GM19467 (cell line): ENCODE results near the gene FILIP1.

Experiments
- ATAC-seq: cut with Tn5 transposase; IDR thresholded peaks from one replicate; pipeline ENCODE4 v1.9.1; 2021; ENCODE audit warnings: mild to moderate bottlenecking, moderate library complexity; ENCODE audit not compliant: unreplicated experiment

Gene FILIP1, protein sequence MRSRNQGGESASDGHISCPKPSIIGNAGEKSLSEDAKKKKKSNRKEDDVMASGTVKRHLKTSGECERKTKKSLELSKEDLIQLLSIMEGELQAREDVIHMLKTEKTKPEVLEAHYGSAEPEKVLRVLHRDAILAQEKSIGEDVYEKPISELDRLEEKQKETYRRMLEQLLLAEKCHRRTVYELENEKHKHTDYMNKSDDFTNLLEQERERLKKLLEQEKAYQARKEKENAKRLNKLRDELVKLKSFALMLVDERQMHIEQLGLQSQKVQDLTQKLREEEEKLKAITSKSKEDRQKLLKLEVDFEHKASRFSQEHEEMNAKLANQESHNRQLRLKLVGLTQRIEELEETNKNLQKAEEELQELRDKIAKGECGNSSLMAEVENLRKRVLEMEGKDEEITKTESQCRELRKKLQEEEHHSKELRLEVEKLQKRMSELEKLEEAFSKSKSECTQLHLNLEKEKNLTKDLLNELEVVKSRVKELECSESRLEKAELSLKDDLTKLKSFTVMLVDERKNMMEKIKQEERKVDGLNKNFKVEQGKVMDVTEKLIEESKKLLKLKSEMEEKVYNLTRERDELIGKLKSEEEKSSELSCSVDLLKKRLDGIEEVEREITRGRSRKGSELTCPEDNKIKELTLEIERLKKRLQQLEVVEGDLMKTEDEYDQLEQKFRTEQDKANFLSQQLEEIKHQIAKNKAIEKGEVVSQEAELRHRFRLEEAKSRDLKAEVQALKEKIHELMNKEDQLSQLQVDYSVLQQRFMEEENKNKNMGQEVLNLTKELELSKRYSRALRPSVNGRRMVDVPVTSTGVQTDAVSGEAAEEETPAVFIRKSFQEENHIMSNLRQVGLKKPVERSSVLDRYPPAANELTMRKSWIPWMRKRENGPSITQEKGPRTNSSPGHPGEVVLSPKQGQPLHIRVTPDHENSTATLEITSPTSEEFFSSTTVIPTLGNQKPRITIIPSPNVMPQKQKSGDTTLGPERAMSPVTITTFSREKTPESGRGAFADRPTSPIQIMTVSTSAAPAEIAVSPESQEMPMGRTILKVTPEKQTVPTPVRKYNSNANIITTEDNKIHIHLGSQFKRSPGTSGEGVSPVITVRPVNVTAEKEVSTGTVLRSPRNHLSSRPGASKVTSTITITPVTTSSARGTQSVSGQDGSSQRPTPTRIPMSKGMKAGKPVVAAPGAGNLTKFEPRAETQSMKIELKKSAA (N-terminal part only)

DNA sequence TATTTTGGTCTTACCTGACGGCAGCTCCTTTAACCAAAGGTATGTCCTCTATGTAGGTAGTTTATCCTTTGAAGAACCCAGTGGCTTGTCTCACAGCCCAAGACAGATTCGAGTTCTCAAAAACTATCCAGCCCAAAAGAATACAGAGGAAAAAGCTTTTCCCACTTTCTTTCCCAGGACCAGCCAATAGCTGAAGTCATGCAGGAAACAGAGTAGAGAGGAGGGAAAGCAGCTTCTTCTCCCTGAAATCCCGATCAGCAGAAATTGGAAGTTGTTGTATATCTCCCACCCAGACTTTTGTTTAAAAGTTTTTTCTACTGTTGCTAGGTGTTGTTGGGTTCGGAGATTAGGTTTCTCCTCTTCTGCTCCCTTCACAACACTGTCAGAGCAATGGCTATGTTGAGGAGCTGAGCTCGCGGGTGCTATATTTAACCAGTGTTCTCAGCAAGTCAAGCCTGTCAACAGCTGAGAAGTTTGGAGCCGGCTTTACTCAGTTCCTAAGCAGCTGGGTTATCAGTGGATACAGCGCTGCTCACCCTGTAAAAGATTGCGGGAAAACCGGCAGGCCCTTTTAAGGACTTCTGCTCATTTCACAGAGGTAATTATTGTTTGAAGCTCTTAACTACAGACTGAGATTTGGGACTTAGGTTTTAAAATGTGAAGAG is at the start of gene FILIP1:
Gene FILIP1 (minus strand): TSS at position 401 of the 665 bp plus-strand sequence. CDS start 78,828 bp downstream, outside the sequence.
- no peak for ATAC-seq

DNA sequence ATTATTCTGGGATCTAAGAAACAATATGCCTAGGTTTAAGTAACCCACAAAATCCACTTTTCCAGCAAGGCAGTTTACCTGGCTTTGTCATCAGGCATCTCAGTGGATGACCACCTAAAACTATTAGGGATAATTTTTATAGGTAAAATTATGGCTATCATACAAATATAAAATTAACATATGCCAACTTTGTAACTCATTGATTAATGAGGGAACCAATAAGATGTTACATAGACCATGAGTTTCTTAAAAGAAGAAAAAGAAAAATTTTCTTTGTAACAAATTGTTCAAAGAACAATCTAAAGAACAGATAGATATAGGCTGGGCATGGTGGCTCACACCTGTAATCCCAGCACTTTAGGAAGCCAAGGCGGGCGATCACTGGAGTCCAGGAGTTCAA is 49.7 kb upstream of the FILIP1 start:
- ATAC-seq, result no peak

DNA sequence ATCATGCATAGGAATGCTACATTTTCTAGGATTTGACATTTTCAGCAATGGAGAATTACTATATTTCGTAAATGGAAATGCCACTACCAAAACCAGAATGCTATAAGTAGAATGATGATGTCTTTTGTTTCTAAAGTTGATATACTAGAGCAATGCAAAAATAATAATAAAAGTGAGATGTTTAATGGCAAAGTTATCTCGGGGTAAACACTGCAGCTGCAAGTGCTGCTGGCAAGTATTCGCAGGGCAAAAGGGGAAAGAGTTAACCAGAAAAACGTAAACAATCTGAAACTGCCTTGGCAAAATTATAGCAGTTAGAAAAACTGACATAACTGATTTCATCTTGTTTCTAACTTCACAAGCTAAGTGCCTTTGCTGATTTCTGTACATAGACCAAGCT is 45.5 kb upstream of the FILIP1 start:
- ATAC-seq, result no peak

DNA sequence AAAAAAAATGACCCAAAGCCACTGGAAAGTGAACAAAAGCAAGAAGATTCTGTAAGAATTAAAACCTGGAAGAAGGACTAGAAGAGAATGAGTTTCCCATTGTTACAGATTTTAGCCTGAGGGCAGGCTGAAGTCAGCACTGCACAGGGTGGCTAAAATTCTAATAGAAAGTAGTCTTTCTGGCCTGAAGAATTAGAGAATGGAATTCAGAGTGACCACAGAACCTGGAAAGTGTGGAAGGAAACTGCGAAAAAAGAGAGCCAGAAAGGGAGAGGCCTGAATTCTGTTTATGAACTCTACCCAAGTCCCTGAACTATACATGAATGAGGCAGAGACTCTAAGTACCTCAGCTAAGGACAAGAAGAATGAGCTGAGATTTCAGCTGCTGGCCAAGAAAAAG is 38.9 kb upstream of the FILIP1 start:
- ATAC-seq, result no peak

DNA sequence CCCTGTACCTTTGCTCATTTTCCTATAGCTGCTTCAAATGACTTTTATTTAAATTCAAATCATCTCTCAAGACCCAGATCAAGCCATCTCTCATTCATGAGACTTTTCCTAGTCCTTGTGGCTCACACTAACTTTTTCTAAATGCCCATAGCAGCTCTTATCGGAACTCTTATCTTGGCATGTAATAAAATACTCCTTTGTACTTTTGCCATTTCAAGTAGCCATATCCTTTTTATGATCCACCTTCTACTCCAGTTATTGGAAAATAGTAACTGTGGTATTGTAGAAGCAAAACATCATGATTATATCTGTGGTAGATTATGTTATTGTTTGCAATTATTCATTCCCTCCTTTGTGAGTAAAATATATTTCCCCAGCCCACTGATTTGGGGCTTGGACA is 37.6 kb upstream of the FILIP1 start:
- ATAC-seq, result no peak

DNA sequence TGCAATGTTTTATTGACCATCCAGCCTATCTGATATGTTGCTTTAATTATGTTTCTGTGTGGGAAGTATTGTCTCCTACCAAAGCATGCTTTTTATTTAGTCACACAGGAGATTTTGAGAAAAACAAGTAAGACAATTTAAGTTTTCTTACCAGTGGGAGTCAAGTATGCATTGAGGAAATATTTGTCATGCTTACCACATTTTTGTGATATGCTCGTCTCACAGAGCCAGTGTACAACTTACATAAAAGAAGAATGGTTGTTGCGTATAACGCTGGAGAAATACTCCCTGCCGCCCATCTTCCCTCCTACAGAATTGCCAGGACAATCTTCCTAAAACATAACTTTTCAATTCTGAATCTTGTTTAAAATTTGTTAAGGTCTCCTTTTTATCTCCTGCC is 37.1 kb upstream of the FILIP1 start:
- no peak for ATAC-seq

DNA sequence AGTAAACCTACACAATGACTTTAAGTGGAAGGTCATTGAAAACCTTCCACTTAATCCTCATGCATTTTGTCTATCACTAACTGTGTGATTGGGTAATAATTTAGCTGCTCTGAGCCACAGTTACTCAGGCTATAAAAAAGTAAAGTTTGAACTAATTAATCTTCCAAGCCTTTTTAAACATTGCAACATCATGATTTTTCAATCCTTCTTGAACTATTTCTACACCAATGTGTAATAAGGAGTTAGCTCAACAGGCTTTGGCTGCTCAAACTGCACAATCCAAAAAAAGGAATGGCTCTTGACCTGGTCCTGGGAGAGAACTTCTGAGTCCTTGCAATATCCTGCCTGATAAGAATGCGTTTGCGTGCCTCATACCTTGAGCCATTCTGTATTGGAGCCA is 34.8 kb upstream of the FILIP1 start:
- no peak for ATAC-seq

DNA sequence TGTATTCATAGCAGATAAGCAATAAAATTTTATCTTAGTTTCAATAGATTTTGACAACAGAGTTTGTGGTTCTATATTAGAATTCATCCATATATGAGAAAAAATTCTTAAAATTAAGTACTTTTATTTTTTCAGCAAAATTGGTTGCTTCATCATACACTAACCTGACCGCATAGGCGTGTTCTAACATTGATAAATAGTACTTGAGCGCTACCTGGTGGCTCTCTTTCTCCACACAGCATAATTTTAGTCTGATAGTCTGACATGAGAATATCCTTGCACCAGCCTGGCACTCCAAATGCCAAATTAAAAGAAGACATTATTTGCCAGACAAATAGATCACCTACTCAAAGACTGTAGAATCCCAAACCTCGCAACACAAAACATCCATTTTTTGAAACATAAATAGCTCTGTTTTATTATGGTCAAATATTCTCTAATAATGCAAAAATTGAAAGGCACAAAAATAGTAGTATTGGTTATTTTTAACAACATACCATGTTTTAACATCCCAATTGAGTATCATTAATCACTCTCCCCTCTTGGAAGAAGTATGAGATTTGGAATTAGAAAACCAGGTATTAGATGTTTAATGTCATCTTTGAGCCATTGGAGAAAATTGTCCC is 33.0 kb upstream of the FILIP1 start:
- no peak for ATAC-seq

DNA sequence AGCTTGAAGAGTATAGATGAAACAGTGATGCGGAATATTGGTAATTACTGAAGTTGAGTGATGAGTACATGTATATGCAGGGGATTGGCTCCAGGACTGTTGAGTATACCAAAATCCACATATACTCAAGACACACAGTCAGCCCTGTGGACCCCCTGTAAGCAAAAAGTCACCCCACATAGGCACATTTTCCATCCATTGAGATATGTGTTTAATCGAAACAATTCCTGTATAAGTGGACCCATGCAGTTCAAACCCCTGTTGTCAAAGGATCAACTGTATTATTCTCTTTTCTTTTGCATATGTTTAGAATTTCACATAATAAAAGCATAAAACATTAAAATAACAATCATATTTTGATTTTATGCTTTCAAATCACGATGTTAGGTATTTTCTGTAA is 32.1 kb upstream of the FILIP1 start:
- no peak for ATAC-seq

DNA sequence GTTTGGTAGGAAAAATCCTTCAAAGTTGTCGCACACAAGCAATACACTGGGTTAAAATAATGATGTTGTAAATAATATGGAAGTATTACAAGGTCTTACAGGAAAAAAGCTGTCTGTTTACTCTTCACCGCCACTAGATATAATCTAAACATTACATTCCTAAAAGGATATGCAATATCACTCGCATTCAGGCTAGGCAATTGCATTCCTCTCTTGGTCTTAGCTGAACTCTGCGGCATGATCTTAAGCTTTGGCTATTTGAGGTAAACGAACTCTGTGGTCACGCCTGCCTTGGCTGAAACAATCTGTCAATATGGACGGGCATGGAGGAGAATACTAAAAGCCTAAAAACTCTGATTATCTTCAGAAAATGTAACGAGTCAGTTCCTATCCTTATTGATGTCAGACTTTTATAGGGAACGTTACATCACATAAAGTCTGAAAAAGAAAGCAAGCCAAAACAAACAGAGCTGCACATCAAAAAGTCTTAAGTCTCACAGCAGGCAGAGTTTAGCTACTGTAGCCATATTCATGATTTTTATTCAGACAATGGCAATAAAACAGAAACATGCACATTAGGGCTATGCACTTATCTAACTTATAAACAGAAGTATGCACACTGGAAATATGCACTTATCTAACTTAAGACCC is 30.8 kb upstream of the FILIP1 start:
- no peak for ATAC-seq

DNA sequence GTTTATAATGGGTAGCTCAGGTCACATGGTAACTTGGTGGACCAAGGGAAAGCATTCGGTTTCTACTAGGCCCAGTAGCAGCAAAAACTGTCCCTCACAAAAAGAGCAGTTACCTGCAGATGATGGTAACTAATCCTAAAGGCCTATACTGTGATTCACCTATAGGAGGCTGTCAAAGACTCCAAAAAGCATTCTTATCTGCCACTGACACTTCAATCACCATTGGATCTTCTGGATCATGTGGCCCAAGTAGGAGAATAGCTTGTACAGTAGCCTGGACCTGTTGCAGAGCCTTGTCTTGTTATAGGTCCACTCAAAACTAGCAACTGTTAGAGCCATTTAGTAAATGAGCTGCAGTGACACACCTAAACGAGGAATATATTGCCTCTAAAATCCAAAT is 23.2 kb upstream of the FILIP1 start:
- ATAC-seq, result no peak

DNA sequence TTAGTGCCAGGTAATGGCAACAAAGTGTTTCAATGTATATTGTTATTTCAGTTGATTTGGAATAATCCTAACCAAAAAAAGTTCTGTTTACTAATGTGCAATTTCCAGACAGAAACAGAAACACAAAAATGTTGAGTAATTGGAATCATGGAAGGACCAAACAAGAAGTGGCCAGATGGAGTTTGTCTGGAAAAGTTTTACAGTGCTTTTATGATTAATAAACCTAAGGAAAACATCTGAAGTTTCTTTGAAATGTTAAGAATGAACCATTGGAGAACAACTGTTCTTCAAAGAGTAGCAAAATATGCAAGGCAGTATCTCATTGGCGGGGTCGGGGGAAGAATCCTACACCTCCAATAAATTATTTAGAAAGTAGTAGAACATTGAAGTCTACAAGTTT is 19.0 kb upstream of the FILIP1 start:
- no peak for ATAC-seq

DNA sequence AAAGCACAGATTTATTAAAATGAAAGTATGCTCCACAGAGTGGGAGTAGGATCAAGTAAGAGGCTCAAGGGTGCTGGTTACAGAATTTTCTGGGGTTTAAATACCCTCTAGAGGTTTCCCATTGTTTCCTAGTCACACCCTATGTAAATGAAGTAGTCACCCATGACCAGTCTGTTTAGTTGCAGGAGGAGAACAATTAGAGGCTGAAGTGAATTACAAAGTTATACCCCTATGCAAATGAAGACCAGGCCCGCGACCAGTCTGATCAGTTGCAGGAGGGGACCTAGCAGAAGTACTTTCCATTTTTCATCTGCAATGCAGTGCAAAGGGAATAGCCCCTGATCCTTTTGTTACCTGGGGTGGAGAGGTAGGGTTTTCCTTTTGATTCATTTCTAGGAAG is 11.8 kb upstream of the FILIP1 start:
- no peak for ATAC-seq

DNA sequence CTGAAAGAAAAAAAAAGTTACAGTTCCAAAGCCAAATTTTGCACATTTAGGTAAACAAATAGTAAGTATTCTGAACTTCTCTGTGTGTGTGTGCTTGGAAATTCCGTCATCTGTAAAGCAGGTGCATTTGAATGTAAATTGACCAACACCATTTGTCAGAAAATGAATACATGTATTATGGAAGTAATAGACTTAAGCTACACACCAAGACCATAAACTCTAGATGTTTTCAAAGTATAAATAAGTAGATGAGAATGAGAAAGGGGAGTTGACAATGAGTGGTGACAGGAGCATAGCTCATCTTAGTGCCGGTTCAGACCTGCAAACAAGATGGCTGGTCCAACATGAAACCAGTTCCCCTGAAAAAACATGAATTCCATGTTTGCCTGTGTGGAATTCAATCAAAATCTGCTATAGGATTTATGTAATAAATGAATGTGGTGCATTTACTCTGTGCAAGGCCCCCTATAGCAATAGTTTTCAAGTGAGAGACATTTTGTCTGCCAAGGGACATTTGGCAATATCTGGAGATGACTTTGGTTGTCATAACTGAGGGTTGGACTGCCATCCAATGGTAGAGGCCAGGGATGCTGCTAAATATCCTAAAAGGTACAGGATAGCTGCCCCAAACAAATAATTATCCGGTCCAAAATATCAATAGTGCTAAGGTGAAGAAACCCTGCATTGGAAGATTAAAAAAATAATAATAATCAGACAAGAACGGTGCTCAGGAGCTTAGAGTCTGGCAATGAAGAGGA is 11.0 kb upstream of the FILIP1 start:
- ATAC-seq, result no peak

DNA sequence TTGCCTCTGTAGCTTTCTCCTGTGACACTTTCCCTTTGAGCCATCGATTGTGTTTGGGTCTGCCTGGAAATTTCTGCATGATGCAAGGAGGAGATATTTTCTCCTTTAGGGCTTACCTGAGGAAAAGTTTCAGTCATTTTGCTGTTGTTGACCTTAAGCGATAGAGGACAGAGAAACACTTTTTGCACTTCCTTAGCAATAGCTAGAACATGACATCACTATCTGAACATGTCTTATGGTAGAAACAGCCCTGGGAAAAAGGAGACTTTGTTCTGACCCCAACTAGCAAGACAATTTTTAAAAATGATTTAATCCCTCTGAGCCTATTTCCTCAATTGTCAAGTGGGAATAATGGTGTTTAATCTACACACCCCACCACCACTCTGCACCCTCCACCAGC is 9.7 kb upstream of the FILIP1 start:
- ATAC-seq, result no peak

DNA sequence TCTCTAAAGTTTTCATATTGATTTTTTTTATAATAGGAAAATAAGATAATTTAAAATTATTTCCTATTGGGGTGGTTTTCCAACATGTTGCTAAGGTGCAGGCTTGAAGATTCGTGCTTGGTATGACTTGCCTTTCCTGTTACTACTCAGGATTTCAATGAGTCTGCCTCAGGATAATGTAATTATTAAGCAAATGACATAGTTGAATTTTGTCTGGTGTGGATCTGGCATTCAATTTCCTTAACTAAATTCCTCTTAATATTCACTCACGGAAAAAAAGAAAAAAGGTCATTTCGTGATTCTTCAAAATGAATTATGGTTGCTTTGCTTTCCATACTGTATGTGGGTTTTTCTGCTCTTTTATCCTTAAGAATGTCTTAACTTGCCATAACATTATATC is 9.3 kb upstream of the FILIP1 start:
- ATAC-seq, result no peak

DNA sequence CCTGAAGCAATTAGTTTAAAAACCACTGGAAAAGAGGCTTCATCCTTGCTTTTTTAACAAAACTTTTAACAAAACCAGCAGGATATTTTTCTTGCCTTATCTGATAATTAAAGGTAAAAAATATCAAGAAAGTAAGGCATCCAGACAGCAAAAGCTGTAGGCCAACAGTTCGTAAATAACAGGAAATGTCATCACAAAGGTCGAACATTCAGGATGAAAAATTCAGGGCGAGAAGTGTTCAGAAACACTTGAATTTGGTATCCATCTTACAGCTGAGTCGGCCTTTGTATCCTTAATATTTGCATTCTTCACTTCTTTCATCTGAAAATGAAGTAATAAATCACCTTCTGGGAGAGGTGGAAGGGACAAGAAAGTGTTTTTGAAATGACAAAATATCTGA is 8.2 kb upstream of the FILIP1 start:
- no peak for ATAC-seq

DNA sequence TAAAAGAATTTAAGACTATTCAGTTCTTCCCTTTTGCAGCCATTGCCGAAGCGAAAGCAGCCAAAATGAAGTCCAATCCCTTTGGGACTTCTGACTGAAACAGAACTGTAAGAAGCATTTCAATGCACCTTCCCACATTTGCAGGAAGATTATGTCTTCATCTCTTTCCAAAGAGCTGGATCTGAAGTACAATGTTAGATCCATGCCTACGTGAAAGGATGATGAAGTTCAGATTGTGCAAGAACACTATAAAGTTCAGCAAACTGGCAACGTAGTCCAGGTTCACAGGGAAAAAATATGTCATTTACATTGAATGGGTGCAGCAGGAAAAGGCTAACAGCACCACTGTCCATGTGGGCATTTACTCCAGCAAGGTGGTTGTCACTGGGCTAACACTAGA is 6.0 kb upstream of the FILIP1 start:
- ATAC-seq, result no peak

DNA sequence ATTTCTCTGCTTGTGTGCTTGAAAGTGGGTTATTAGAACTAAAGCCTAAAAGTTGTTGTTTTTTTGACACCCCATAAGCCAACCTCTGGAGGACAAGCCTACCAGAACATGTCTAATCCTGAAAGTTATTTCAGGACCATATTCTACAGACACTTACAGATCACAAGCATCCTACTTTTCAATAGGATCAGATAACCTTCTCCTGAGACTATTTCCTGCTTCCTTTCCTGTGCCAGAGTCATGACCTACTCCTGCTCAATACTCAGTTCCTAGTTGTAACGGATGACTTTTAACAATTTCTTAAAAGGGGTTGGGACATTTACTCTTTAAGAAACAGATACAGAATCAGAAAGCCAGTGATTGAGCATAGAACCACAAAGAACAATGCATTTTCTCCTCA is 5.3 kb upstream of the FILIP1 start:
- no peak for ATAC-seq
